Stimulated activated CD4-positive, alpha-beta T cell treated with anti-CD3 and anti-CD28 coated beads, TNF-alpha, amount 100 ng/mL, for 1 hour (primary cell): Measurements from ENCODE around the gene LRP2BP.
"Not testable (repeated sequence)": the region's sequence is repeated elsewhere in the genome, so short reads cannot be mapped to it uniquely, and the experiment has no call there.

ENCODE experiments used
- DNase-seq, 3 donors: peaks; one replicate each; pipeline ENCODE4 v3.0.0-alpha.2; 2020; ENCODE audit warnings: low read depth in 3 of 3, low spot score in 1 of 3

LRP2BP gene

DNA sequence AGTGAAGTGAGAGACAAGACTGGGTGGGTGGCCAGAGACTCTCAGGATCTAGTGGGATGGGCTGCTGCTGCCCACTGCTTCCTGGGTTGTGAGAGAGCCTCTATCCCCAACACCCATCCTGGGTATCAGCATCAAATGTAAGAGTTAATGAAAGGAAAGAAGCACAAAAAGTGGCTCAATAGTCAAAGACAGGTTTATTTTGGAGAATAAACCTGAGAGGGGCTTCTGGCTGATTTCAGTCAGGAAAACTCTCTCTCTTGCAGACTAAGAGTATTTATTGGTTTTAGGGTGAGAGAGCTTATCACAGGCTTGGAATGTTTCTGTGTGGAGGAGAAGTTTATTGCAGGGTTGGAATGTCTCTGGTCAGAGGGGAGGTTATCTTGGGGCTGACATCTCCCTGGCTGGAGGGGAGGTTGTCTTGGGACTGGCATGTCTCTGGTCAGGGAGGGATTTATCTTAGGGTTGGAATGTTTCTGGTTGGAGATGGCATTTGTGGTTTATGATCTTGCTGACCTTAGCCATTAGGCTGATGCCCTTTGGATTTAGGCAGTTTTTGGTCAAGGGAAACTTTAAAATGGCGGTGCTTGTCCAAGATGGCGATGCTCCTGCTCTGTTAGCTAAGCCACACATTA is 65.7 kb downstream of the LRP2BP start:
- DNase-seq: not testable (repeated sequence)

DNA sequence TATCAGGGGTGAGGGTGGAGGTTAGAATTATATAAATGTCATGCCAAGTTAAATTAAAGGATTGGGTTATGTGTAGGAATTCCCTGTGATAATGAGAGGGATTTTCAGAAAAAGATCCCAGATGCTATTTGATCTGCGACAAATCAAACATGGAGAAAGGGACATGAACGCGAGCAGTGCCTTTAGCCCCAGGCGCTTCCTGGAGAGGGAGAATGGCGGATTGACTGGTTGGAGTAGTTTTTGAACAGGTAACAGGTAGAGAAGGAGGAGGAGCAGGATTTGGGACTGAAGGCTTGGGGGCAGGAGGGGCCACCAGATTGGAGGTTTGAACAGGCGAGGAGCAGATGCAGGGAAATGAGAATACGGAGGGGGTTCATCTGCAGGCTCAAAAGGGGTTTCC is 67.1 kb downstream of the LRP2BP start:
- no peak for DNase-seq

DNA sequence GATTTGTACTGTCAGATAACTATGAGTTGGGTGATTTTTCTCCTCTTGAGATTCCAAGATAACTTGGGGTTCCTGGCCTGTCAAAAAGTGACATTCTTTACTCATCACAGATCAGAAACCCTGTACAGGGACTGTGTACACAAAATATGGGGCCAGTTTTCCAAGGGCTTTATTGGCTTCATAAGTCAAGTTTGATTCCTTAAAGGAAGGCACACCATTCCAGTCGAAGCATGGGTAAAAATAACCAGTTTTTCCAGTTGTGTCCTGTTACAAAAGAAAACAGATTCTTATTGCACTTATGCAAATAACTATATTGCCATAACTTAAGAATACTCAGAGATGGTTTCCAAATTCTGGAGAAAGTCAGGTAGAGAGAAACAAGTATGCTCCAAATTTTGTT is 70.0 kb downstream of the LRP2BP start:
- not testable (repeated sequence) for DNase-seq

DNA sequence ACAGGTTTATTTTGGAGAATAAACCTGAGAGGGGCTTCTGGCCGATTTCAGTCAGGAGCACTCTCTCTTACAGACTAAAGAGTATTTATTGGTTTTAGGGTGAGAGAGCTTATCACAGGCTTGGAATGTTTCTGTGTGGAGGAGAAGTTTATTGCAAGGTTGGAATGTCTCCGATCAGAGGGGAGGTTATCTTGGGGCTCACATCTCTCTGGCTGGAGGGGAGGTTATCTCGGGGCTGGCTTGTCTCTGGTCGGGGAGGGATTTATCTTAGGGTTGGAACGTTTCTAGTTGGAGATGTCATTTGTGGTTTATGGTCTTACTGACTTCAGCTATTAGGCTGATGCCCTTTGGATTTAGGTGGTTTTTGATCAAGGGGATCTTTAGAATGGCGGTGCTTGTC is 71.4 kb downstream of the LRP2BP start:
- not testable (repeated sequence) for DNase-seq

- no peak for DNase-seq
These were observed 72.1 kb downstream of the LRP2BP start for GRCh38 chr4:185323606-185324005.

DNA sequence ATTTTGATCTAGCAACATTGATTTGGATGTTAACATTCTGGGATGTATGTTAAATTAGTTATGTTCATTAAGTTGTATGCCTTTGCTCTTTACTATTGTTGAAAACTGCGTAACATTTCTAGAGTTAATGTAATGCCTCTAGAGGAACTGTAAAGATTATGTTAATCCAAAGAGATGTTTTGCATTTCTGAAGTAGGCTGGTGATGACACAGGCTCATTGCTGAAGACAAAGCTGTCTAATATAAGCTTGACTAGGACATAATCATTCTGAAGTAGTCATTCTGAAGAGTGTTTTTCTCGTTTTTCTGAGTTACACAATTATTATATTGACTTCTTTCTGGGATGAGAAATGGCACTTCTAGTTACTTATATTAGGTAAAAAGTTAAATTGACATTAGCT is 72.9 kb downstream of the LRP2BP start:
- DNase-seq: no peak

DNA sequence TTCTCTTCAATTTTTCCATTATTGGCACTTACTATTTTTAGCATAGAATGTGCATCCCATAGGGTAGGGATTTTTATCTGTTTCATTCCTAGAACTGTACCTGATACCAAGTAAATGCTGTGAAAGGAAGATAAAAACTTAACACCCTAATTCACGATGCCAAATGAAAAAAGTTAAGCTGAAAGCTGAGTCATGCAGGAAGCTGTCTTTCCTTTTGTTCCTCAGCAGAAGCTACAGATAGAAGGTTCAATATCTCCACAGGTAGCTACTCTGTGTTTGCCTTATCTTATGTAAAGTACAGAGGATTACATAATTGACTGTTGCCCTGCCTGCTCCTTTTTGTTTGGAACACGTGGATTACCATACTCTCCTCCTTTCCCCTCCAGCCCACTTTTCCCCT is 77.0 kb downstream of the LRP2BP start:
- no peak for DNase-seq

- DNase-seq: no peak
These were observed 77.8 kb downstream of the LRP2BP start for GRCh38 chr4:185317880-185318279.

- not testable (repeated sequence) for DNase-seq
These were observed 78.3 kb downstream of the LRP2BP start for GRCh38 chr4:185317462-185317861.
